Astrocyte (in vitro differentiated cells and primary cell): ENCODE measurements around the gene REEP1. TPM values are rescaled to one million over a fixed set of nuclear protein-coding genes. Genes with fewer than 3 reads are reported as not detected.

Experiments
- DNase-seq: peaks from one replicate; pipeline ENCODE4 v3.0.0-alpha.2; 2010; ENCODE audit warnings: low read depth
- FAIRE-seq: peaks from 2 replicates; lab custom pipeline; 2011; peaks lifted over from hg19 to GRCh38; lab: Jason Lieb, UNC
- H2AFZ ChIP-seq: 2 replicates; pipeline ENCODE4 v1.6.0; 2012; ENCODE audit warnings: low read depth, low read length, inconsistent platforms
- H3K27ac ChIP-seq: 2 replicates; pipeline ENCODE4 v1.5.1; 2011; ENCODE audit warnings: low read depth, low read length, inconsistent platforms
- H3K27me3 ChIP-seq: 2 replicates; pipeline ENCODE4 v1.6.0; 2011; ENCODE audit warnings: low read length, inconsistent platforms; ENCODE audit not compliant: insufficient read depth
- H3K36me3 ChIP-seq: 2 replicates; pipeline ENCODE4 v1.5.1; 2011; ENCODE audit warnings: low read length, inconsistent platforms; ENCODE audit not compliant: insufficient read depth
- H3K4me1 ChIP-seq: 2 replicates; pipeline ENCODE4 v1.5.1; 2011; ENCODE audit warnings: low read length, inconsistent platforms; ENCODE audit not compliant: insufficient read depth
- H3K4me2 ChIP-seq: 2 replicates; pipeline ENCODE4 v1.6.0; 2012; ENCODE audit warnings: low read length, inconsistent platforms
- H3K4me3 ChIP-seq: 2 replicates; pipeline ENCODE4 v1.5.1; 2011; ENCODE audit warnings: low read depth, mild to moderate bottlenecking, low read length, inconsistent platforms; ENCODE audit not compliant: insufficient read depth
- H3K79me2 ChIP-seq: 2 replicates; pipeline ENCODE4 v1.6.0; 2012; ENCODE audit warnings: mild to moderate bottlenecking, low read length, inconsistent platforms; ENCODE audit not compliant: insufficient read depth
- H3K9ac ChIP-seq: 2 replicates; pipeline ENCODE4 v1.6.0; 2012; ENCODE audit warnings: mild to moderate bottlenecking, low read length, inconsistent platforms
- H3K9me3 ChIP-seq: 2 replicates; pipeline ENCODE4 v1.5.1; 2012; ENCODE audit warnings: low read depth, mild to moderate bottlenecking, low read length, inconsistent platforms; ENCODE audit not compliant: insufficient read depth
- H4K20me1 ChIP-seq: 2 replicates; pipeline ENCODE4 v1.6.0; 2012; ENCODE audit warnings: low read length, inconsistent platforms; ENCODE audit not compliant: insufficient read depth
- H3K27ac Mint-ChIP-seq: one replicate; pipeline ENCODE4 v1.8.0; 2021; ENCODE audit warnings: mild to moderate bottlenecking, mixed read lengths; ENCODE audit not compliant: unreplicated experiment
- H3K27me3 Mint-ChIP-seq: one replicate; pipeline ENCODE4 v1.8.0; 2021; ENCODE audit warnings: low read depth, mixed read lengths; ENCODE audit not compliant: unreplicated experiment
- H3K36me3 Mint-ChIP-seq: one replicate; pipeline ENCODE4 v1.8.0; 2021; ENCODE audit warnings: low read depth, mixed read lengths; ENCODE audit not compliant: unreplicated experiment
- H3K4me1 Mint-ChIP-seq: one replicate; pipeline ENCODE4 v1.8.0; 2021; ENCODE audit warnings: low read depth, mixed read lengths; ENCODE audit not compliant: unreplicated experiment
- H3K4me3 Mint-ChIP-seq: one replicate; pipeline ENCODE4 v1.8.0; 2021; ENCODE audit warnings: mild to moderate bottlenecking, moderate library complexity, mixed read lengths; ENCODE audit not compliant: unreplicated experiment
- H3K9me3 Mint-ChIP-seq: one replicate; pipeline ENCODE4 v1.8.0; 2021; ENCODE audit warnings: mild to moderate bottlenecking, mixed read lengths; ENCODE audit not compliant: unreplicated experiment
- EZH2 ChIP-seq: IDR thresholded peaks from 2 replicates; pipeline ENCODE4 v1.6.1; 2012; ENCODE audit warnings: mild to moderate bottlenecking, low read length, inconsistent platforms; ENCODE audit not compliant: insufficient read depth
- total RNA-seq: library from RNA; stranded (reverse); gene quantifications from 2 replicates; pipeline ENCODE4 v1.2.1, GENCODE V29; 2021
- TF ChIP-seq, protein P1 (sequence below): IDR thresholded peaks from 2 replicates; pipeline ENCODE4 v1.5.1; 2011; ENCODE audit warnings: low read depth, mild to moderate bottlenecking, inconsistent platforms, low read length, moderate library complexity; ENCODE audit not compliant: insufficient read depth

Gene REEP1
- total RNA-seq, 1 donor from 2014 or later, result 0.61 TPM

DNA sequence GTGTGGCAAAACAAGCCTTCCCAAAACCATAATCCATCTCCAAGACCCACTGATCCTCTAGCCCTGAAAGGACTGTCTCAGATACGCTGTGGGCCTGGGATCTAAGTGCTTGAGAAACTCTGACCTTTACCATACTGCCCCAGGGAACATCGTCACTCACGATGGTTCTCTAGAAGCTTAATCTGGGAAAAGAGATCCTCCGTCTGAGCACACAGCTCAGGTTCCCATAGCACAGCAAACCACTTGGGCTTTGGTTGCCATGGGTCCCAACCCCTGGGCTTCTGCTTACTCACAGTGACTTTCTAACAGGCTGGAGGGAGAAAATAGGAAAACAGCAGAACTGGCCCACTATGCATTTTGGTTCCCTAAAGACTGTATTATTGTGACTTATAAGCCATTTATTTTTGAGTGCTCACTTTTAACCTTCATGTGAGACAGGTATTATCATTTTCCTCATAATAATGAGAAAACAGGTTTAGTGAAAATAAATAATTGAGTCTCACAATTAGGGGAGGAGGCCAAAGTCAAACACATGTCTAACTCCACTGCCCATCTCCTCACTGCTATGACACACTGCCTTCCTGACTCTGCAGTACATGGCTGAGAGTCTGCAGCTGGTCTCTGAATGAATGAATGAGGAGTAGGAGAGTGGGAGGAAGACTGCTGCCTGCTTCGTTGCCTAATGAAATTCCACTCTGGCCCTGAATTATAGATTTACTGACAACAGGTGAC, 46.7 kb downstream of the REEP1 start:
- H3K4me3 Mint-ChIP-seq, result no peak overlapping the region
- TF ChIP-seq, protein P1, sequence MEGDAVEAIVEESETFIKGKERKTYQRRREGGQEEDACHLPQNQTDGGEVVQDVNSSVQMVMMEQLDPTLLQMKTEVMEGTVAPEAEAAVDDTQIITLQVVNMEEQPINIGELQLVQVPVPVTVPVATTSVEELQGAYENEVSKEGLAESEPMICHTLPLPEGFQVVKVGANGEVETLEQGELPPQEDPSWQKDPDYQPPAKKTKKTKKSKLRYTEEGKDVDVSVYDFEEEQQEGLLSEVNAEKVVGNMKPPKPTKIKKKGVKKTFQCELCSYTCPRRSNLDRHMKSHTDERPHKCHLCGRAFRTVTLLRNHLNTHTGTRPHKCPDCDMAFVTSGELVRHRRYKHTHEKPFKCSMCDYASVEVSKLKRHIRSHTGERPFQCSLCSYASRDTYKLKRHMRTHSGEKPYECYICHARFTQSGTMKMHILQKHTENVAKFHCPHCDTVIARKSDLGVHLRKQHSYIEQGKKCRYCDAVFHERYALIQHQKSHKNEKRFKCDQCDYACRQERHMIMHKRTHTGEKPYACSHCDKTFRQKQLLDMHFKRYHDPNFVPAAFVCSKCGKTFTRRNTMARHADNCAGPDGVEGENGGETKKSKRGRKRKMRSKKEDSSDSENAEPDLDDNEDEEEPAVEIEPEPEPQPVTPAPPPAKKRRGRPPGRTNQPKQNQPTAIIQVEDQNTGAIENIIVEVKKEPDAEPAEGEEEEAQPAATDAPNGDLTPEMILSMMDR, result no peak
- no peak for TF ChIP-seq EZH2
- Histone ChIP-seq H3K9me3 (no peaks in the 10 kb centered on the region), H3K9ac (no peak overlapping the region), H3K27me3 (peaks cover 11% of the 10 kb centered on the region), H3K4me1 (no peaks in the 10 kb centered on the region), H3K4me2 (no peak overlapping the region), H3K36me3 (no peaks in the 10 kb centered on the region), H3K4me3 (no peak overlapping the region), H3K79me2 (no peaks in the 10 kb centered on the region), H4K20me1 (no peaks in the 10 kb centered on the region), H2AFZ (peak overlapping the region; percentile 14), H3K27ac (no peak overlapping the region)
- H3K27me3 Mint-ChIP-seq, result peaks cover 19% of the 10 kb centered on the region
- no peak overlapping the region for H3K27ac Mint-ChIP-seq
- H3K9me3 Mint-ChIP-seq, result no peaks in the 10 kb centered on the region
- FAIRE-seq (no peak), DNase-seq (no peak)
- H3K4me1 Mint-ChIP-seq, result no peaks in the 10 kb centered on the region
- no peaks in the 10 kb centered on the region for H3K36me3 Mint-ChIP-seq

- no peak overlapping the region for H2AFZ ChIP-seq
- no peaks in the 10 kb centered on the region for H3K9me3 ChIP-seq
- H3K4me1 Mint-ChIP-seq, result no peaks in the 10 kb centered on the region
- H3K27ac Mint-ChIP-seq, result no peak overlapping the region
- H3K4me1 ChIP-seq, result no peaks in the 10 kb centered on the region
- peaks cover 3% of the 10 kb centered on the region for H3K9me3 Mint-ChIP-seq
- no peaks in the 10 kb centered on the region for H3K36me3 Mint-ChIP-seq
- peaks cover 39% of the 10 kb centered on the region for H3K27me3 Mint-ChIP-seq
- H3K27me3 ChIP-seq, result peaks cover 14% of the 10 kb centered on the region
- H4K20me1 ChIP-seq, result no peaks in the 10 kb centered on the region
- FAIRE-seq, result no peak
- no peak overlapping the region for H3K4me3 ChIP-seq
- no peaks in the 10 kb centered on the region for H3K79me2 ChIP-seq
- no peak overlapping the region for H3K4me3 Mint-ChIP-seq
- no peak overlapping the region for H3K27ac ChIP-seq
- H3K9ac ChIP-seq, result no peak overlapping the region
- DNase-seq, result no peak
- TF ChIP-seq, protein P1, result no peak
- no peak for TF ChIP-seq EZH2
- no peak overlapping the region for H3K4me2 ChIP-seq
- H3K36me3 ChIP-seq, result no peaks in the 10 kb centered on the region
These were observed 50.9 kb downstream of the REEP1 start for GRCh38 chr2:86286516-86286915.

GRCh38 chr2:86285981-86286380, 51.4 kb downstream of the REEP1 start:
- H3K27ac Mint-ChIP-seq, result no peak overlapping the region
- no peaks in the 10 kb centered on the region for H3K4me1 Mint-ChIP-seq
- H4K20me1 ChIP-seq, result no peaks in the 10 kb centered on the region
- no peak overlapping the region for H3K4me3 ChIP-seq
- peaks cover 3% of the 10 kb centered on the region for H3K9me3 Mint-ChIP-seq
- no peak overlapping the region for H3K4me2 ChIP-seq
- FAIRE-seq (no peak), DNase-seq (no peak)
- no peaks in the 10 kb centered on the region for H3K36me3 Mint-ChIP-seq
- no peaks in the 10 kb centered on the region for H3K4me1 ChIP-seq
- no peaks in the 10 kb centered on the region for H3K79me2 ChIP-seq
- no peaks in the 10 kb centered on the region for H3K9me3 ChIP-seq
- TF ChIP-seq EZH2, result no peak
- TF ChIP-seq, protein P1, result no peak
- H2AFZ ChIP-seq, result no peak overlapping the region
- no peak overlapping the region for H3K4me3 Mint-ChIP-seq
- no peaks in the 10 kb centered on the region for H3K36me3 ChIP-seq
- H3K27me3 Mint-ChIP-seq, result peaks cover 39% of the 10 kb centered on the region
- H3K27me3 ChIP-seq, result peaks cover 11% of the 10 kb centered on the region
- H3K9ac ChIP-seq, result no peak overlapping the region
- no peak overlapping the region for H3K27ac ChIP-seq
